ENCODE measurements around the gene CNMD. TPM values are rescaled to one million over a fixed set of nuclear protein-coding genes. Genes with fewer than 3 reads are reported as not detected.

The CNMD gene
- total and polyA plus RNA-seq, 2 of the 8 experiments (the other 6 are each of a cell fraction or from before 2014, with no cell fraction given) = 87.4 to 113 TPM

GRCh38 chr13:52686376-52686775 lies 53.2 kb downstream of the CNMD start:
- H2AK5ac ChIP-seq (ENCODE audit: low read depth, low read length) = no peak overlapping the region
- H3K79me1 ChIP-seq (ENCODE audit: low read depth, low read length) = no peaks in the 10 kb centered on the region
- no peak overlapping the region for H3K4me3 ChIP-seq (ENCODE audit: extremely low read depth in 1 of 4, insufficient read depth in 2 of 4, low read depth in 3 of 4, low read length in 4 of 4)
- H2BK12ac ChIP-seq (ENCODE audit: low read depth, low read length) = no peak overlapping the region
- no peak overlapping the region for H3K4ac ChIP-seq (replicated peaks; ENCODE audit: insufficient read length, low read depth, low read length)
- WGBS, 2 experiments (ENCODE audit: extremely low coverage in 1 of 2, insufficient coverage in 1 of 2, insufficient read length in 1 of 2, insufficient replicate concordance in 2 of 2, low coverage in 1 of 2, low lambda C conversion rate in 2 of 2, missing lambda C conversion rate in 1 of 2) = 93% methylated on average over 4 of the region's 4 CpGs; no CpG with 5 or more reads in 1 of the 2 experiments
- peaks cover 1 to 52% (median 10%) of the 10 kb centered on the region in 4 experiments; a peak in 6 of 8 replicates for H3K36me3 ChIP-seq (ENCODE audit: control insufficient read depth in 2 of 4, insufficient read depth in 4 of 4, low read length in 3 of 4)
- DNase-seq (ENCODE audit: low read depth in 1 of 2, low spot score in 2 of 2) (no peak), FAIRE-seq (peak; percentile 19)
- peaks cover 0 to 2% of the 10 kb centered on the region in 2 experiments for H4K20me1 ChIP-seq (replicated peaks in 1 of 2; ENCODE audit: control insufficient read depth in 1 of 2, insufficient read depth in 2 of 2, low read length in 2 of 2)
- H3K18ac ChIP-seq (ENCODE audit: extremely low read depth, low read length) = no peak overlapping the region
- no peak overlapping the region for H2BK120ac ChIP-seq (replicated peaks; ENCODE audit: low read depth, low read length)
- H3K79me2 ChIP-seq (ENCODE audit: control insufficient read depth in 1 of 2, insufficient read depth in 2 of 2, low read length in 2 of 2) = 0 out of 4 replicates have a peak, but pooled peaks cover 0 to 3% of the 10 kb centered on the region in 2 experiments
- H4K91ac ChIP-seq (replicated peaks; ENCODE audit: insufficient read length, low read length) = no peak overlapping the region
- H3K14ac ChIP-seq (ENCODE audit: insufficient read length) = no peak overlapping the region
- no peak overlapping the region for H4K8ac ChIP-seq (ENCODE audit: extremely low read depth, insufficient read depth, low read length)
- H3K23me2 ChIP-seq (ENCODE audit: low read depth, low read length) = no peaks in the 10 kb centered on the region
- H2BK5ac ChIP-seq (ENCODE audit: low read depth, low read length) = no peak overlapping the region
- no peak overlapping the region for H2BK15ac ChIP-seq (ENCODE audit: low read length)
- H3K9me3 ChIP-seq (ENCODE audit: insufficient read depth in 2 of 2, low read depth in 1 of 2, low read length in 1 of 2) = no peaks in the 10 kb centered on the region
- no peaks in the 10 kb centered on the region for H3K4me1 ChIP-seq (replicated peaks in 1 of 4; ENCODE audit: control insufficient read depth in 3 of 4, insufficient read depth in 4 of 4, low read length in 3 of 4)
- no peaks in the 10 kb centered on the region for H3K27me3 ChIP-seq (replicated peaks in 1 of 4; ENCODE audit: control insufficient read depth in 3 of 4, extremely low read depth in 1 of 4, insufficient read depth in 3 of 4, low read length in 3 of 4)
- no peak overlapping the region for H3K9ac ChIP-seq (replicated peaks in 1 of 4; ENCODE audit: extremely low read depth in 1 of 4, low read depth in 3 of 4, low read length in 3 of 4)
- no peak overlapping the region for H3K56ac ChIP-seq (replicated peaks; ENCODE audit: insufficient read length, low read depth, low read length)
- ChIA-PET CTCF (ENCODE audit: partially characterized antibody) (interaction anchor here (0.6 to 2.4 kb wide), 2 partner anchors 58 to 122 kb away, joined by 4 to 8 read pairs; no protein-coding TSS in a partner anchor), POLR2A (ENCODE audit: partially characterized antibody) (interaction anchor here (1.6 kb wide), 2 partner anchors 17 to 19 kb away, joined by 3 to 4 read pairs; no protein-coding TSS in a partner anchor)
- H3K23ac ChIP-seq (ENCODE audit: insufficient read length) = no peak overlapping the region
- H3K4me2 ChIP-seq (ENCODE audit: insufficient read depth in 1 of 2, low read depth in 2 of 2, low read length in 2 of 2) = no peak overlapping the region
- no peak overlapping the region for H2AFZ ChIP-seq (ENCODE audit: low read length)
- no peak overlapping the region for H4K5ac ChIP-seq (ENCODE audit: insufficient read length, low read depth, low read length)
- H3K27ac ChIP-seq (ENCODE audit: low read depth, low read length) = no peak overlapping the region
- no peak overlapping the region for H2BK20ac ChIP-seq (ENCODE audit: low read length)

Data from H1 (cell line).